OCI-LY3 (cell line): ENCODE results near the gene OMG.

Experiments
- H2AFZ ChIP-seq: fragments of 200-600, 300-600 bp; shearing (Covaris generic); 2 replicates; pipeline ENCODE4 v1.6.0; 2014; ENCODE audit warnings: antibody characterized with exemption, low read depth, low read length
- H3K27ac ChIP-seq: fragments of 200-600, 300-600 bp; sonication (generic); 2 replicates; pipeline ENCODE4 v1.5.1; 2014; ENCODE audit warnings: mild to moderate bottlenecking, low read length, moderate library complexity, mixed read lengths
- H3K27me3 ChIP-seq: fragments of 200-600, 300-600 bp; sonication (generic); 2 replicates; pipeline ENCODE4 v1.6.1; 2014; ENCODE audit warnings: low read depth, low read length, mixed read lengths
- H3K36me3 ChIP-seq: fragments of 200-600, 300-600 bp; sonication (generic); replicated peaks from 2 replicates; pipeline ENCODE3; 2014; ENCODE audit warnings: low read depth, low read length, mixed read lengths
- H3K4me1 ChIP-seq: fragments of 300-600, 200-600 bp; sonication (generic); 2 replicates; pipeline ENCODE4 v1.6.1; 2014; ENCODE audit warnings: low read length, mixed read lengths
- H3K4me2 ChIP-seq: fragments of 200-600, 300-600 bp; sonication (generic); 2 replicates; pipeline ENCODE4 v1.6.1; 2014; ENCODE audit warnings: low read length, mixed read lengths
- H3K4me3 ChIP-seq: fragments of 300-600, 200-600 bp; sonication (generic); 2 replicates; pipeline ENCODE4 v1.5.1; 2014; ENCODE audit warnings: antibody characterized with exemption, mild to moderate bottlenecking, low read length, moderate library complexity
- H3K79me2 ChIP-seq: fragments of 300-600, 200-600 bp; shearing (Covaris generic); 2 replicates; pipeline ENCODE4 v1.6.1; 2014; ENCODE audit warnings: mild to moderate bottlenecking, low read length, mixed read lengths
- H3K9ac ChIP-seq: fragments of 300-600, 200-600 bp; shearing (Covaris generic); 2 replicates; pipeline ENCODE4 v1.6.0; 2014; ENCODE audit warnings: mild to moderate bottlenecking, low read length, moderate library complexity
- H3K9me3 ChIP-seq: fragments of 200-600, 300-600 bp; shearing (Covaris generic); 2 replicates; pipeline ENCODE4 v1.6.1; 2014; ENCODE audit warnings: low read length, mixed read lengths; ENCODE audit not compliant: insufficient read depth
- H4K20me1 ChIP-seq: fragments of 200-600, 300-600 bp; sonication (generic); 2 replicates; pipeline ENCODE4 v1.6.1; 2016; ENCODE audit warnings: low read length, mixed read lengths; ENCODE audit not compliant: insufficient read depth
- EZH2phosphoT487 ChIP-seq: fragments of 200-600 bp; shearing (Covaris generic); IDR thresholded peaks from 2 replicates; pipeline ENCODE4 v1.6.1; 2018; ENCODE audit warnings: antibody characterized with exemption, mixed run types, low read depth
- TF ChIP-seq, protein P1 (sequence below): fragments of 200-600, 300-600 bp; sonication (generic); IDR thresholded peaks from 2 replicates; pipeline ENCODE4 v1.5.1; 2014; ENCODE audit warnings: antibody characterized with exemption, low read length, low read depth

OMG gene

GRCh38 chr17:31311526-31311925 is 14.5 kb upstream of the OMG start:
- Histone ChIP-seq H3K9ac (peak overlapping the region; percentile 97), H3K27me3 (no peaks in the 10 kb centered on the region), H3K27ac (peak overlapping the region; percentile 98), H2AFZ (no peak overlapping the region), H3K4me1 (peaks cover 76% of the 10 kb centered on the region), H3K9me3 (no peaks in the 10 kb centered on the region), H3K36me3 (peaks cover 21% of the 10 kb centered on the region), H3K4me3 (peak overlapping the region; percentile 82), H3K79me2 (peaks cover 90% of the 10 kb centered on the region), H4K20me1 (peaks cover 7% of the 10 kb centered on the region; the same call in 1 of the 2 replicates), H3K4me2 (peak overlapping the region; percentile 96)
- no peak for TF ChIP-seq EZH2phosphoT487
- TF ChIP-seq, protein P1, sequence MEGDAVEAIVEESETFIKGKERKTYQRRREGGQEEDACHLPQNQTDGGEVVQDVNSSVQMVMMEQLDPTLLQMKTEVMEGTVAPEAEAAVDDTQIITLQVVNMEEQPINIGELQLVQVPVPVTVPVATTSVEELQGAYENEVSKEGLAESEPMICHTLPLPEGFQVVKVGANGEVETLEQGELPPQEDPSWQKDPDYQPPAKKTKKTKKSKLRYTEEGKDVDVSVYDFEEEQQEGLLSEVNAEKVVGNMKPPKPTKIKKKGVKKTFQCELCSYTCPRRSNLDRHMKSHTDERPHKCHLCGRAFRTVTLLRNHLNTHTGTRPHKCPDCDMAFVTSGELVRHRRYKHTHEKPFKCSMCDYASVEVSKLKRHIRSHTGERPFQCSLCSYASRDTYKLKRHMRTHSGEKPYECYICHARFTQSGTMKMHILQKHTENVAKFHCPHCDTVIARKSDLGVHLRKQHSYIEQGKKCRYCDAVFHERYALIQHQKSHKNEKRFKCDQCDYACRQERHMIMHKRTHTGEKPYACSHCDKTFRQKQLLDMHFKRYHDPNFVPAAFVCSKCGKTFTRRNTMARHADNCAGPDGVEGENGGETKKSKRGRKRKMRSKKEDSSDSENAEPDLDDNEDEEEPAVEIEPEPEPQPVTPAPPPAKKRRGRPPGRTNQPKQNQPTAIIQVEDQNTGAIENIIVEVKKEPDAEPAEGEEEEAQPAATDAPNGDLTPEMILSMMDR, result no peak

GRCh38 chr17:31310886-31311285 is 13.8 kb upstream of the OMG start:
- peaks cover 26% of the 10 kb centered on the region for H3K36me3 ChIP-seq
- peaks cover 90% of the 10 kb centered on the region for H3K79me2 ChIP-seq
- H3K27me3 ChIP-seq, result no peaks in the 10 kb centered on the region
- no peaks in the 10 kb centered on the region for H3K9me3 ChIP-seq
- TF ChIP-seq, protein P1, result no peak
- no peak for TF ChIP-seq EZH2phosphoT487
- peaks cover 75% of the 10 kb centered on the region for H3K4me1 ChIP-seq
- H4K20me1 ChIP-seq, result peaks cover 8% of the 10 kb centered on the region; the same call in 1 of the 2 replicates
- H3K27ac ChIP-seq, result peak overlapping the region; percentile 98
- H3K9ac ChIP-seq, result peak overlapping the region; percentile 97
- peak overlapping the region; percentile 96 for H3K4me2 ChIP-seq
- H3K4me3 ChIP-seq, result peak overlapping the region; percentile 82
- no peak overlapping the region for H2AFZ ChIP-seq

GRCh38 chr17:31310260-31310659 is 13.2 kb upstream of the OMG start:
- H3K9me3 ChIP-seq, result no peaks in the 10 kb centered on the region
- H3K4me1 ChIP-seq, result peaks cover 69% of the 10 kb centered on the region
- H4K20me1 ChIP-seq, result peaks cover 12% of the 10 kb centered on the region; the same call in 1 of the 2 replicates
- H3K36me3 ChIP-seq, result peaks cover 28% of the 10 kb centered on the region
- H2AFZ ChIP-seq, result no peak overlapping the region
- H3K4me3 ChIP-seq, result peak overlapping the region; percentile 82
- H3K27ac ChIP-seq, result peak overlapping the region; percentile 98
- H3K4me2 ChIP-seq, result peak overlapping the region; percentile 96
- H3K79me2 ChIP-seq, result peaks cover 90% of the 10 kb centered on the region
- H3K27me3 ChIP-seq, result no peaks in the 10 kb centered on the region
- H3K9ac ChIP-seq, result peak overlapping the region; percentile 97
- TF ChIP-seq, protein P1, result no peak
- no peak for TF ChIP-seq EZH2phosphoT487

GRCh38 chr17:31309556-31309955 is 12.5 kb upstream of the OMG start:
- Histone ChIP-seq H3K79me2 (peaks cover 90% of the 10 kb centered on the region), H3K4me3 (peak overlapping the region; percentile 82), H3K4me1 (peaks cover 62% of the 10 kb centered on the region), H3K27ac (peak overlapping the region; percentile 98), H2AFZ (no peak overlapping the region), H3K9ac (peak overlapping the region; percentile 97), H3K36me3 (peaks cover 35% of the 10 kb centered on the region), H3K4me2 (peak overlapping the region; percentile 96), H4K20me1 (peaks cover 19% of the 10 kb centered on the region; the same call in 1 of the 2 replicates), H3K9me3 (no peaks in the 10 kb centered on the region), H3K27me3 (no peaks in the 10 kb centered on the region)
- TF ChIP-seq, protein P1, result no peak
- no peak for TF ChIP-seq EZH2phosphoT487
